B cell (primary cell): ENCODE data around the gene DBET.
"Not testable (repeated sequence)": the region's sequence is repeated elsewhere in the genome, so short reads cannot be mapped to it uniquely, and the experiment has no call there.

ENCODE experiments used
- CTCF ChIP-seq: fragments of 200-600 bp; IDR thresholded peaks from one replicate; pipeline ENCODE4 v1.8.0; 2022; ENCODE audit warnings: antibody characterized with exemption, mild to moderate bottlenecking
- EZH2 ChIP-seq: IDR thresholded peaks from 2 replicates; pipeline ENCODE4 v1.6.1; 2012; ENCODE audit warnings: borderline replicate concordance, low read depth, mild to moderate bottlenecking, moderate library complexity, low read length; ENCODE audit not compliant: insufficient read depth, poor library complexity, severe bottlenecking

- TF ChIP-seq CTCF, EZH2: not testable (repeated sequence)
Observed at GRCh38 chr4:190108756-190109155, 44.5 kb downstream of the DBET start.
